Stimulated activated CD8-positive, alpha-beta memory T cell treated with anti-CD3 and anti-CD28 coated beads, Interleukin-12 subunit alpha, Interleukin-12 subunit beta, amount 100 ng/mL, for 4 hours (primary cell): ENCODE data around the gene SPAG5.

Experiments used
- DNase-seq: peaks from one replicate; pipeline ENCODE4 v3.0.0-alpha.2; 2020; ENCODE audit warnings: low read depth

Gene SPAG5

GRCh38 chr17:28573521-28573920 is 25.3 kb downstream of the SPAG5 start:
- no peak for DNase-seq

GRCh38 chr17:28573040-28573380 is 25.8 kb downstream of the SPAG5 start:
- DNase-seq, result no peak

GRCh38 chr17:28572259-28573039 is 26.4 kb downstream of the SPAG5 start:
- DNase-seq, result no peak

GRCh38 chr17:28571361-28572122 is 27.3 kb downstream of the SPAG5 start, which contains the start of gene PIGS:
PIGS (minus strand) TSS chr17:28571524; CDS start chr17:28571496, 28 bp downstream.
- peak; percentile 79 for DNase-seq

- peak; percentile 22 for DNase-seq
These were observed 28.0 kb downstream of the SPAG5 start for GRCh38 chr17:28570716-28571360.

- DNase-seq, result no peak
These were observed 29.4 kb downstream of the SPAG5 start for GRCh38 chr17:28569446-28569845.

- no peak for DNase-seq
These were observed 31.2 kb downstream of the SPAG5 start for GRCh38 chr17:28567604-28568003.

GRCh38 chr17:28563475-28563874 is 35.4 kb downstream of the SPAG5 start:
- DNase-seq, result no peak

- DNase-seq, result no peak
These were observed 43.8 kb downstream of the SPAG5 start for GRCh38 chr17:28555022-28555421.

GRCh38 chr17:28554565-28554964 is 44.3 kb downstream of the SPAG5 start:
- DNase-seq, result no peak

- DNase-seq, result no peak
These were observed 45.8 kb downstream of the SPAG5 start for GRCh38 chr17:28553000-28553505.

GRCh38 chr17:28552176-28552999 is 46.4 kb downstream of the SPAG5 start, which contains the start of gene UNC119:
UNC119 (minus strand) TSS chr17:28552624; CDS start chr17:28552557, 67 bp downstream.
- DNase-seq, result peak; percentile 67

GRCh38 chr17:28551421-28552175 is 47.2 kb downstream of the SPAG5 start:
- no peak for DNase-seq

- no peak for DNase-seq
These were observed 48.0 kb downstream of the SPAG5 start for GRCh38 chr17:28550858-28551257.

- peak; percentile 9 for DNase-seq
These were observed 49.3 kb downstream of the SPAG5 start for GRCh38 chr17:28549236-28550132.

GRCh38 chr17:28548417-28549130 is 50.3 kb downstream of the SPAG5 start:
- no peak for DNase-seq

- peak; percentile 10 for DNase-seq
These were observed 51.0 kb downstream of the SPAG5 start for GRCh38 chr17:28547623-28548416.

GRCh38 chr17:28547096-28547622 is 51.7 kb downstream of the SPAG5 start:
- DNase-seq, result no peak
